SKM-1 treated with dmso at 0.1 percent for 144 hours (cell line): Measurements from ENCODE around the gene CFAP141.
A peak's percentile ranks its signal among the peaks of the same experiment; 100 is the strongest.

Source experiments
- DNase-seq: peaks from one replicate; lab custom pipeline; 2025; ENCODE audit not compliant: unreplicated experiment; lab: John Stamatoyannopoulos, UW

Gene CFAP141

DNA sequence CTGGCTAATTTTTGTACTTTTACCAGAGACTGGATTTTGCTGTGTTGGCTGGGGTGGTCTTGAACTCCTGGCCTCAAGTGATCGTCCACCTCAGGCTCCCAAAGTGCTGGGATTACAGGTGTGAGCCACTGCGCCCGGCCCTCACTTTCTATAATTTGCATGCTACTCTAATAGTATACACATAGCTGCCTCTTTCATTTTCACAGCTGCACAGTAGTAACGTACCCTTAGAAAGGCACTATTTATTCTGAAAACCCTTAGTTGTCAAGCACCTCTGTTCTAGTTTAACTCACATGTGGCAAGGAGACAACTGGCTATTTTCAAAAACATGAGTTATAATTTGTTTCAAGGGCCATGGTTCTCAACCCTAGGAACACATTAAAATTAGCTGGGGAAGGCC, 31.5 kb downstream of the CFAP141 start:
- DNase-seq = no peak

DNA sequence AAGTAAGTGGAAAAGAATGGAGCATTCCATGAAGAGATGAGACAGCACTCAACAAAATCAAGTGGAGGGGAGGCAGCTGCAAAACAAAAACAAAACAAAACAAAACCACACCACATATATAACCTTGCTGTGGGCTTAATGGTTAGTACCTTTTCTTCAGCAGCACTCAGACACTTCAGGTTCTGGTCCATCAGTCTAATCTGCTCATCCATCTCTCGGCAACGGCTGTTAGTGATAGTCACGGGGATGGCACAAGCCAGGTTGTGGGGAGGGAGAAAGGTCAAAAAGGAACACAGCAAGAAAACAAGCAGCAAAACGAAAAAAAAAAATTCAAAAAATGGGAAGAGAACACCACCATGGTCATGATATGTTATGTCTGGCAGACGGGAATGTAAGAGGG, 34.3 kb downstream of the CFAP141 start:
- no peak for DNase-seq

DNA sequence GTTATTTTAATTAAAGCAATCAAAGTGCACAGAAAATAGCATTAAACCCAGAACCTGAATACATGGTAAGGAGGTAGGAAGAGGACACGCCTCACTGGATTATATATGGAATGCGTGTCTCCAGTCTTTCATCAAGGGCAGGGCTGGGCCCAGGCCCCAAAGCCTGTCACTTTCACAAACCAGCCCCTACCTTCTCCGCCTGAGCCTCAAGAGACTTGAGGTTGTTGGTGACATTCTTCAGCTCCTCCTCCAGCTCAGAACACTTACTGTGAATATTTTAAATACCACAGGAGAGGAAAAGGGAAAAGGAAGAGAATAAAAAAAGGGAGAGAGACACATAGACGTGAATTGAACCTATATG, 34.9 kb downstream of the CFAP141 start:
- DNase-seq = no peak

DNA sequence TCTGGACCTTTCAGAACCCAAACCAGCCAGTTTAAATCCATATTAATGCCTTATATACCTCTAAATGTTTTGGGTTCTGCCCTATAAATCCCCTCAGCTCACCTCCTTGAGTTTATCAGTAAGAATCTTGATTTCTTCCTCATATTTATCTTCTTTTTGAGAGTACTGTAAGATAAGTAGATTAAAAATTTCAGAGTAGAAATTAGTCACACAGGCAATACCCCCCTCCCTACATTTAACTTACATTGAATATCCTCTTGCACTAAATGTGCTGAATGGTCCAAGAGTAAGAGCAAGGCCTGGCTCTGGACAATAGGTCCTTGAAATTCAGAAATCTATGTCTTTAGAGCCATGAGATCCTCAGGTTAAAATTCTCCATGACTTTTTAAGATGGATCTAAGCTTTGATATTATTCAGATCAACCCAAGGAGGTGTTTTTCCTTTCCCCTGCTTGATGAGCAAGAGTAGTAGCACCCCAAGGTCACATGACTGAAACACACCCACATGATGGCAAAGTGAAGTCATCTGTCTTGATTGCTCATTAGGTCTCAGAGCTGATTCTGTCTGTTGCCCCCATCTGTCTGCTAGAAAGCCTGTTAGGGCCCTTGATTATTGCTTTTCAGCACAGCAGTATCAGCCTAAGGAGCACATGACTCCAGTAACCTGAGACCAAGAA, 35.4 kb downstream of the CFAP141 start:
- no peak for DNase-seq

DNA sequence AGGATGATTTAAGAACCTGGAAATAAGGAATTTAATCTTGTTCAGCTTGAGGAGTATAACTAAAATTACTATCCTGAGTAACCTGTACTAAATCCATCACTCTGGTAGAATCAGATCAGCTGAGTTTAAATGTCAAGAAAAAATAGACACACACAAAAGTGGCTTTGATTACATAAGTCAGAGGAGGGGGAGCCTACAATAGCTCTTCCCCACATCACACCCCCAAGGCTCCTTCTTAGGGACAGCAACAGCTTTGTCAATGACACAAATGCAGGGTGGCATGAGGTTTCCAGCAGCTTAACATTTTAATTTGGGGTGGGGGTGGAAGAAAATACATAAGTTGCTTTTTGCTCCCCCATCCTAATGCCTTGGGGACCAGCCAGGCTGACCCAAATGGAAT, 38.7 kb downstream of the CFAP141 start:
- DNase-seq = no peak

DNA sequence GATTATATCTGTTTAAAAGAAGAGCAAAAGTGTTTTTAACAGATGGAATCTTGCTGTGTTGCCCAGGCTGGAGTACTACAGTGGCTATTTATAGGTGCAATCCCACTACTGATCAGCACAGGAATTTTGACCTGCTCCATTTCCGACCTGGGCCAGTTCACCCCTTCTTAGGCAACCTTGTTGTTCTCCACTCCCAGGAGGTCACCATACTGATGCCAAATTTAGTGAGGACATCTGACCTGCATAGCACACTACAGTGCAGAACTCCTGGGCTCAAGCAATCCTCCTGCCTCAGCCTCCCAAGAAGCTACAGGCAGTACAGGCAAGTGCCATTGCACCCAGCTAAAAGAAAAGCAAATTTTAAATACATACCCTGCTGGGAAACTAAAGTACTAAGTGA, 39.9 kb downstream of the CFAP141 start:
- DNase-seq = no peak

DNA sequence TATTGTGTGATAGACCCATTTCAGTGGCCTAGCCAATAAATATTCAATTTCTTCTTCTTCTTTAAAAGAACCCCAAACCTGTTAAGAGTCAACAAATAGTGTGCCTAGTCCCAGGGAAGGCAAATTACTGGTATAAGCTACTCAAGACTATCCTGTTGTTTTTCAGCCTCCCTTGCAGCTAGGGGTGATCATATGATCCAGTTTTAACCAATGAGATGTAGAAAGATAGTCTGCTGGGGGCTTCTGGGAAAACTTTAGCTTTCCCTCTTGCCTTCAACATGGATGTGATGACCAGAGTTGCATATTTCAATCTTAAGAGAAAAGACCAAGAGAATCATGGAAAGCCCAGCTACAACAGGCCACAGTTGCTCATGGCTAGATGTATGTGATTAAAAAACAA, 46.6 kb downstream of the CFAP141 start:
- no peak for DNase-seq

DNA sequence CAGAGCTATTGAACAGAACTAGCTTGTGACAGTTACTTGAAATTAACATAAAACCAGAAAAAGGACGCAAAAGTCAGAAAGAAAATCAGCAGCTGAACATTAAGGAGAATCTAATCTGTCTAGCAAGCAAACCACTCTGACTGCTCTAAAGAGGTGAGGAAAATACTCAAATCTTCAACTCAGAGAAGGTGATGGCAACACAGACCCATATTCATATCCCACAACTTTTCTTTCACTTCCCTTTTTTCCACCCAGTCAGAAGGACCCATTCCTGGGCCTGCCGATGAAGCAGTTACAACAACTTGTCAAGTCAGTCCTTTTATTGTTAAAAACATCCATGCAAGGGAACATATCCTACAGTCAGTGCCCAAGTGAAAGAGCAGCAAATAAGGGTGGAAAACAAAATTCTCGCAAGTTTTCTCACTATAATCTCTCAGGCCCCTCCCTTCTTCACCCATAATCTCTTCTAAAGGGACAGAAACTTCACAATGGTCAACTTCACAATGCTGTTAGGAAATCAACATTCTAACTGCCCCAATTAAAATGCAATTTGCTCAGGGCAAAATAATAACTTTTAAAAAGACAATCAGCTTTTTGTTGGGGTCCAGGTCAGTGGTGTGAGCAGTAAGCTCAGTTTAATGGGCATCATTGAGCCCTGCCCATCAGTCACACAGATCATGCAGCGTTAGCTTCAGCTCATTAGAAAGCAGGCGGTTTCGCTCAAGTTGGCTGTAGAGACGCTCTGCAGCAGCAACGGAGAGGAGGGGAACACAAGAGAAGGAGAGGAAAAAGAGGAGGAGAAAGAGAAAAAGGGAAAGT, 47.6 kb downstream of the CFAP141 start:
- peak; percentile 90 for DNase-seq

DNA sequence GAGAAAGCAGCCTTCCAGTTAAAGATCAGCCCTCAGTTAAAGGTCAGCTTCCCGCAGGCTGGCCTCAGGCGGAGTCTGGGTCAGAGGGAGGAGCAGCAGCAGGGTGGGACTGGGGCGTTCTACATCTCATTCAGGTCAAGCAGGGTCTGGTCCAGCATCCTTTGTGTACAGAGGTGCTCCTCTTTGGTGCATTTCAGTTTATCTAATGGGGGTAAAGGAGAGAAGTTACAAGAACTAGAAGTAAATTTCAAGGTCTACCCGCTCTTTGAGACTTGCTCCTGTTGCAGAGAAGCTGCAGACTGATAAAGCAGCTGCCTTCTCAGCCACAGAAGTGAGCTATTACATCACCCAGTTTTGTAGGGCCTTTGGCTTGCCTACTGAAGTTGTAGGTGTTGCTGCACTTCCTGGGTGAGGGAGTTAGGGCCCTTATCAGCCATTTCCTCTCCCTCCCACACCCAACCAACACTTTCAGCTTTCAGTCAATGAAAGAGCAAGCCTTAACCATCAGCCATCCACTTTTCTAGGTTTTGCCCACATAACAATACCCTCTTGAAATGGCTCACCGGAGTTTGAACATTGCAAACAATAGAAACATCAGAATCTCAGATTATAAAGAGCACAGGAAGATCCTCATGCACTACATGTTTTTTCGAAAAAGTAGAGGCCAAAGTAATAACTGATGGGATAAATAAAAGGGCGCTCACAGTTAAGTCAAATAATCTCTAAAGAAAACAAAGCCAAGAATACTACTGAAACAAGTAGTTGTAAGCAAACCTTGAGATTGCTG, 48.4 kb downstream of the CFAP141 start:
- peak; percentile 98 for DNase-seq

DNA sequence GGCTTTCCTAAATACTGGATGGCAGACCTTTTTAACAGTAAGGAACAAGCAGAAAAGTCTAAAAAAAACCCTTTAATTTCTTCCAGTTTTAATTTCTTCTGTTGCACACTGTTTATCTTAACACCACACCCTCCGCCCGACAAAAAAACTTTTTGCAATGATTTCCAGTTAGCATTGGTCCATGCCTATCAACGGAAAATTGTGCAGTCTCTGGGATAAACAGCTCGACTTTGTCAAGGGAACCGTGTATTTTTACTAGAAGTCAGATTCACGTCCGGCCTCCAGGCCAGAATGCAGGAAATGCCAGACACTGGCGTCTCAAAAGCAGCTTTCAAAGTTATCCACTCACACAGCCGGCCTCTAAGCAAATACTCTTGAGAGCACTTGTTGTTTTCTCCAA, 50.9 kb downstream of the CFAP141 start:
- DNase-seq = no peak

DNA sequence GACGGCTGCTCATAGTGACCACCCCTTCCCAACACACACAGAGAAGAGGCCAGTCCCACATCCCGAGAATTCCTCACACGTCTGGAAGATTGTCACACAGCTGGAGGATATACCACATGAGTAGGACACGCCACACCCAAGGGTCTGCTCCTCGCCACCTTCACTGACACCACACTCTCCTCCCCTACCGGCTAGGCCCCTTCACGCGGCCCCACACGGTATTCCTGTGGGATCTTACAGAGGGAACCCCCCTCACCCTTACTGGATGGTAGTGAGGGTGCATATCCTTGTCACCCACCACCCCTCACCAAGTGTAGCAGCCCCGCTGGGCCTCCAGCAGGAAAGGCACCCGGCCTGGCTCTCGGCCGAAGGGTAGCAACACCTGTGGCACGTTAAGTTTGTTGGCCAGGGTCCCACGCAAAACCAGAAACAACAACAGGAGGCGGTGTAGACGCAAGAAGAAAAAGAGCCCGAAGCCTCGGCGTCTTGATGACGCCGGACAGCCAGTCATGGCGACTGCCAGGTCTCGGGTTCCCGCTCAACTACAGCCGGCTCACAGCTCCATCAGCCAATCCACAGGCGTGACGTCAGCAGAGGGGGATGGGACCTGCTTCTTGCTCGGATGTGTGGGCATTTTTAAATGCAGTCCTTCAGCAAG, 51.5 kb downstream of the CFAP141 start, which contains the start of gene NUP210L:
Gene NUP210L (minus strand): TSS at position 540 of the 658 bp plus-strand sequence.
- DNase-seq = no peak

DNA sequence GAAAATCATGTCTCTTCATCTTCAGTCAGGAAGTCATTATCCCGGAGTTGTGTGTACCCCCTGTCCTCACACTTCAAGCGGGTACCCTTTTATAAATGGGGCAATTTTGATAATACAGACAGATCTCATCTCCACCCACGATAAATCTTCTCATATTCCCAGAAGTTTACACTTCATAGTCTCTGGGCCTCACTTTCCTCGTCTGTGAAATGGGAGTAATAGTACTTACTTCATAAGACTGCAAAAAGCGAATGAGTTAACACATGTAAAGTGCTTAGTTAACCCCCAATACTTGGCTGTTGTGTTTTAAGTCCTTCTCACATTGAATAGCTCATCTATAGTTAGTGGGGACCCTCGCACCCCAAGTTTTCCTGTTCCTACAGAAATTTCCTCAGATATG, 52.1 kb downstream of the CFAP141 start:
- no peak for DNase-seq

DNA sequence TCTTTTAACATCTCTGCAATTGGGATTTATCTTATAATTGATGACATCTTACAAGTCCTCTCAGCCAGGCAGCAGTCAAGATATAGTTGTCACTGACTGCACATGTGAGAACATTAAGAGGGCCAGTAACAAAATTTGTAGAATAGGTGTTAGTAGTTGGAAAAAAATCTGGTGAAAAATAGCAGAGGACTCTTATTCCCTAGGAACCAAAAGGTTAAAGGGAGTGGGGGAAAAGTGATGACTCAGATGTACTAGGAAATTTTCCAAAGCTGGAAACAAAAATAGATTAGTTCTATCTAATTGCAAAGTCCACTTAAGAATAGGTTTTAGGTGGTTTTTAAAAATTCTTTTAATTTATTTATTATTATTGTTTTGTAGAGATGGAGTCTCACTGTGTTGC, 54.8 kb downstream of the CFAP141 start:
- no peak for DNase-seq
